Prostate gland (tissue), 2 donors: Measurements from ENCODE around the gene CTNNA3.

Source experiments
- CTCF ChIP-seq, 4 experiments: fragments of 200-600 bp in 2 of 4; fragments of 450-650 bp in 2 of 4; sonication (generic) in 2 of 4; IDR thresholded peaks; 1 replicate in 3 of 4; 2 replicates in 1 of 4; pipeline ENCODE4 v1.5.1; 2016 to 2019; ENCODE audit warnings: antibody characterized with exemption in 4 of 4, mild to moderate bottlenecking in 2 of 4, moderate library complexity in 2 of 4
- POLR2A ChIP-seq: fragments of 450-650 bp; IDR thresholded peaks from one replicate; pipeline ENCODE4 v1.6.1; 2016; ENCODE audit warnings: antibody characterized with exemption, mild to moderate bottlenecking
- POLR2AphosphoS5 ChIP-seq: sonication (generic); formaldehyde crosslinking; IDR thresholded peaks from one replicate; pipeline ENCODE4 v1.6.1; 2017; ENCODE audit warnings: antibody characterized with exemption

- TF ChIP-seq POLR2A: no peak
- TF ChIP-seq CTCF (IDR thresholded peaks at IDR 0.05): no peak
- no peak for TF ChIP-seq POLR2AphosphoS5
Observed at GRCh38 chr10:66591865-66592264, 1104.1 kb downstream of the CTNNA3 start.
